SK-N-SH treated with all-trans-retinoic acid at 6 μM for 48 hours (cell line): ENCODE data around the gene LRRC4C.

Experiments
- ATAC-seq: fragments of 200-7000 bp; cut with Tn5 transposase; 3 replicates; pipeline ENCODE4 v1.9.1; 2020; ENCODE audit warnings: mild to moderate bottlenecking, moderate library complexity
- ARNTL ChIP-seq: fragments of 450-650 bp; formaldehyde crosslinking; IDR thresholded peaks from 2 replicates; pipeline ENCODE4 v1.5.0; 2020; ENCODE audit warnings: low read depth, mild to moderate bottlenecking, moderate library complexity, borderline replicate concordance
- BACH2 ChIP-seq: fragments of 250-450 bp; sonication (Bioruptor Pico); IDR thresholded peaks from 2 replicates; pipeline ENCODE4 v1.9.0; 2021; ENCODE audit warnings: mild to moderate bottlenecking, borderline replicate concordance
- CSDC2 ChIP-seq: fragments of 250-450 bp; sonication (Bioruptor Pico); IDR thresholded peaks from 2 replicates; pipeline ENCODE4 v1.5.0; 2020; ENCODE audit warnings: mild to moderate bottlenecking, moderate library complexity
- ESRRG ChIP-seq: fragments of 250-450 bp; sonication (Bioruptor Pico); IDR thresholded peaks from 2 replicates; pipeline ENCODE4 v1.6.1; 2021; ENCODE audit warnings: mild to moderate bottlenecking
- OSR1 ChIP-seq: fragments of 250-450 bp; sonication (Bioruptor Pico); IDR thresholded peaks from 2 replicates; pipeline ENCODE4 v1.8.0; 2022; ENCODE audit warnings: moderate library complexity, mild to moderate bottlenecking, inconsistent platforms
- PATZ1 ChIP-seq: fragments of 250-450 bp; sonication (Bioruptor Pico); IDR thresholded peaks from 2 replicates; pipeline ENCODE4 v1.8.0; 2020; ENCODE audit warnings: mild to moderate bottlenecking, moderate library complexity, borderline replicate concordance
- POU6F1 ChIP-seq: fragments of 250-450 bp; sonication (Bioruptor Pico); IDR thresholded peaks from 2 replicates; pipeline ENCODE4 v1.8.0; 2021; ENCODE audit warnings: low read depth, mild to moderate bottlenecking, moderate library complexity, borderline replicate concordance
- PPARA ChIP-seq: fragments of 250-450 bp; sonication (Bioruptor Pico); IDR thresholded peaks from 2 replicates; pipeline ENCODE4 v1.5.0; 2020; ENCODE audit warnings: mild to moderate bottlenecking, borderline replicate concordance
- RARB ChIP-seq: fragments of 250-450 bp; sonication (Bioruptor Pico); IDR thresholded peaks from 2 replicates; pipeline ENCODE4 v1.8.0; 2021; ENCODE audit warnings: mild to moderate bottlenecking, moderate library complexity
- SNAI2 ChIP-seq: fragments of 250-450 bp; sonication (Bioruptor Pico); IDR thresholded peaks from 2 replicates; pipeline ENCODE4 v1.5.0; 2020; ENCODE audit warnings: mild to moderate bottlenecking, moderate library complexity
- TCF4 ChIP-seq: fragments of 250-450 bp; sonication (Bioruptor Pico); IDR thresholded peaks from 2 replicates; pipeline ENCODE4 v1.8.0; 2021; ENCODE audit warnings: mild to moderate bottlenecking, moderate library complexity, borderline replicate concordance
- TOX ChIP-seq: fragments of 250-450 bp; sonication (Bioruptor Pico); IDR thresholded peaks from 2 replicates; pipeline ENCODE4 v1.8.0; 2021; ENCODE audit warnings: mild to moderate bottlenecking, moderate library complexity, borderline replicate concordance
- ZC3H10 ChIP-seq: fragments of 250-450 bp; sonication (Bioruptor Pico); IDR thresholded peaks from 2 replicates; pipeline ENCODE4 v1.5.1; 2021; ENCODE audit warnings: mild to moderate bottlenecking, moderate library complexity
- ZFP3 ChIP-seq: fragments of 250-450 bp; sonication (Bioruptor Pico); IDR thresholded peaks from 2 replicates; pipeline ENCODE4 v1.5.0; 2020; ENCODE audit warnings: mild to moderate bottlenecking, moderate library complexity
- ZFP30 ChIP-seq: fragments of 450-650 bp; formaldehyde crosslinking; IDR thresholded peaks from 2 replicates; pipeline ENCODE4 v1.5.0; 2022; ENCODE audit warnings: mild to moderate bottlenecking, moderate library complexity
- ZNF565 ChIP-seq: fragments of 450-650 bp; formaldehyde crosslinking; conservative IDR thresholded peaks from 2 replicates; pipeline ENCODE4 v1.5.0; 2020; ENCODE audit warnings: low read depth, mild to moderate bottlenecking, moderate library complexity
- ZNF70 ChIP-seq: fragments of 450-650 bp; formaldehyde crosslinking; IDR thresholded peaks from 2 replicates; pipeline ENCODE4 v1.5.0; 2020; ENCODE audit warnings: mild to moderate bottlenecking, moderate library complexity
- ZNF8 ChIP-seq: fragments of 450-650 bp; formaldehyde crosslinking; IDR thresholded peaks from 2 replicates; pipeline ENCODE4 v1.5.0; 2020; ENCODE audit warnings: mild to moderate bottlenecking, moderate library complexity
- TF ChIP-seq, protein P1 (sequence below): fragments of 250-450 bp; sonication (Bioruptor Pico); IDR thresholded peaks from 2 replicates; pipeline ENCODE4 v1.5.1; 2020; ENCODE audit warnings: low read depth, mild to moderate bottlenecking, moderate library complexity
- TF ChIP-seq, protein P2 (sequence below): fragments of 250-450 bp; sonication (Bioruptor Pico); IDR thresholded peaks from 2 replicates; pipeline ENCODE4 v1.5.1; 2021; ENCODE audit warnings: mild to moderate bottlenecking, moderate library complexity
- TF ChIP-seq, protein P3 (sequence below): fragments of 250-450 bp; sonication (Bioruptor Pico); IDR thresholded peaks from 2 replicates; pipeline ENCODE4 v1.5.0; 2020; ENCODE audit warnings: mild to moderate bottlenecking, moderate library complexity

LRRC4C gene

DNA sequence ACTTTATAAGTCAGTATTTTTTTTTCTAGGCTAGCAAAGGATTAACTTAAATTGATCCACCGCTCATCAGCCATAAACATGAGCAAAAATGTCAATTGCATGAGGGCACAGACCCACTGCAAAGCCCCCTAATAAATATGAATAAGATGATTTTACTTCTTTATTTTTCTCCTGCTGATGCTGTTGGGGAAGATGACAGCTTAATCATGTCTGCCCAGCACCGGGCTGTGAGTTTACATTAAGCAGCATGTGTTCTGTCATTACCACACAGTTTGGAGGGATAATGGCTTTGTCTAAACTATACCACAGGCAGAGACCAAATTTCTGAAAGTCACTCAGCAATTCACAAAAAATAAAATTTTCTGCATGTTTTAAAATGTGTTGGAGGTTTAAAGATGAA lies 346.3 kb downstream of the LRRC4C start:
- TF ChIP-seq BACH2 = no peak
- no peak for TF ChIP-seq OSR1
- no peak for TF ChIP-seq TOX (CRISPR knock-in tag)
- TF ChIP-seq CSDC2 (CRISPR knock-in tag) = no peak
- TF ChIP-seq PPARA (CRISPR knock-in tag) = no peak
- TF ChIP-seq, protein P1, sequence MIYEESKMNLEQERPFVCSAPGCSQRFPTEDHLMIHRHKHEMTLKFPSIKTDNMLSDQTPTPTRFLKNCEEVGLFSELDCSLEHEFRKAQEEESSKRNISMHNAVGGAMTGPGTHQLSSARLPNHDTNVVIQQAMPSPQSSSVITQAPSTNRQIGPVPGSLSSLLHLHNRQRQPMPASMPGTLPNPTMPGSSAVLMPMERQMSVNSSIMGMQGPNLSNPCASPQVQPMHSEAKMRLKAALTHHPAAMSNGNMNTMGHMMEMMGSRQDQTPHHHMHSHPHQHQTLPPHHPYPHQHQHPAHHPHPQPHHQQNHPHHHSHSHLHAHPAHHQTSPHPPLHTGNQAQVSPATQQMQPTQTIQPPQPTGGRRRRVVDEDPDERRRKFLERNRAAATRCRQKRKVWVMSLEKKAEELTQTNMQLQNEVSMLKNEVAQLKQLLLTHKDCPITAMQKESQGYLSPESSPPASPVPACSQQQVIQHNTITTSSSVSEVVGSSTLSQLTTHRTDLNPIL = no peak
- TF ChIP-seq ESRRG = no peak
- TF ChIP-seq ZC3H10 (CRISPR knock-in tag) = no peak
- no peak for TF ChIP-seq TCF4 (CRISPR knock-in tag)
- no peak for TF ChIP-seq ARNTL (CRISPR knock-in tag)
- no peak for ATAC-seq

- TF ChIP-seq ARNTL (CRISPR knock-in tag) = no peak
- TF ChIP-seq TOX (CRISPR knock-in tag) = no peak
- no peak for TF ChIP-seq PPARA (CRISPR knock-in tag)
- TF ChIP-seq, protein P2, sequence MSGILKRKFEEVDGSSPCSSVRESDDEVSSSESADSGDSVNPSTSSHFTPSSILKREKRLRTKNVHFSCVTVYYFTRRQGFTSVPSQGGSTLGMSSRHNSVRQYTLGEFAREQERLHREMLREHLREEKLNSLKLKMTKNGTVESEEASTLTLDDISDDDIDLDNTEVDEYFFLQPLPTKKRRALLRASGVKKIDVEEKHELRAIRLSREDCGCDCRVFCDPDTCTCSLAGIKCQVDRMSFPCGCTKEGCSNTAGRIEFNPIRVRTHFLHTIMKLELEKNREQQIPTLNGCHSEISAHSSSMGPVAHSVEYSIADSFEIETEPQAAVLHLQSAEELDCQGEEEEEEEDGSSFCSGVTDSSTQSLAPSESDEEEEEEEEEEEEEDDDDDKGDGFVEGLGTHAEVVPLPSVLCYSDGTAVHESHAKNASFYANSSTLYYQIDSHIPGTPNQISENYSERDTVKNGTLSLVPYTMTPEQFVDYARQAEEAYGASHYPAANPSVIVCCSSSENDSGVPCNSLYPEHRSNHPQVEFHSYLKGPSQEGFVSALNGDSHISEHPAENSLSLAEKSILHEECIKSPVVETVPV (CRISPR knock-in tag) = no peak
- TF ChIP-seq PATZ1 = no peak
- no peak for TF ChIP-seq ZNF70 (CRISPR knock-in tag)
- no peak for TF ChIP-seq ZNF565 (CRISPR knock-in tag)
- no peak for TF ChIP-seq ZFP30 (CRISPR knock-in tag)
- no peak for TF ChIP-seq CSDC2 (CRISPR knock-in tag)
- TF ChIP-seq OSR1 = no peak
- TF ChIP-seq, protein P1 = no peak
- TF ChIP-seq ESRRG = no peak
- no peak for TF ChIP-seq POU6F1
- TF ChIP-seq RARB (CRISPR knock-in tag) = no peak
- TF ChIP-seq ZFP3 (CRISPR knock-in tag) = no peak
- TF ChIP-seq, protein P3, sequence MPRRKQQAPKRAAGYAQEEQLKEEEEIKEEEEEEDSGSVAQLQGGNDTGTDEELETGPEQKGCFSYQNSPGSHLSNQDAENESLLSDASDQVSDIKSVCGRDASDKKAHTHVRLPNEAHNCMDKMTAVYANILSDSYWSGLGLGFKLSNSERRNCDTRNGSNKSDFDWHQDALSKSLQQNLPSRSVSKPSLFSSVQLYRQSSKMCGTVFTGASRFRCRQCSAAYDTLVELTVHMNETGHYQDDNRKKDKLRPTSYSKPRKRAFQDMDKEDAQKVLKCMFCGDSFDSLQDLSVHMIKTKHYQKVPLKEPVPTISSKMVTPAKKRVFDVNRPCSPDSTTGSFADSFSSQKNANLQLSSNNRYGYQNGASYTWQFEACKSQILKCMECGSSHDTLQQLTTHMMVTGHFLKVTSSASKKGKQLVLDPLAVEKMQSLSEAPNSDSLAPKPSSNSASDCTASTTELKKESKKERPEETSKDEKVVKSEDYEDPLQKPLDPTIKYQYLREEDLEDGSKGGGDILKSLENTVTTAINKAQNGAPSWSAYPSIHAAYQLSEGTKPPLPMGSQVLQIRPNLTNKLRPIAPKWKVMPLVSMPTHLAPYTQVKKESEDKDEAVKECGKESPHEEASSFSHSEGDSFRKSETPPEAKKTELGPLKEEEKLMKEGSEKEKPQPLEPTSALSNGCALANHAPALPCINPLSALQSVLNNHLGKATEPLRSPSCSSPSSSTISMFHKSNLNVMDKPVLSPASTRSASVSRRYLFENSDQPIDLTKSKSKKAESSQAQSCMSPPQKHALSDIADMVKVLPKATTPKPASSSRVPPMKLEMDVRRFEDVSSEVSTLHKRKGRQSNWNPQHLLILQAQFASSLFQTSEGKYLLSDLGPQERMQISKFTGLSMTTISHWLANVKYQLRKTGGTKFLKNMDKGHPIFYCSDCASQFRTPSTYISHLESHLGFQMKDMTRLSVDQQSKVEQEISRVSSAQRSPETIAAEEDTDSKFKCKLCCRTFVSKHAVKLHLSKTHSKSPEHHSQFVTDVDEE (CRISPR knock-in tag) = no peak
- TF ChIP-seq ZC3H10 (CRISPR knock-in tag) = no peak
- TF ChIP-seq TCF4 (CRISPR knock-in tag) = no peak
- TF ChIP-seq SNAI2 (CRISPR knock-in tag) = no peak
- TF ChIP-seq ZNF8 (CRISPR knock-in tag) = no peak
- no peak for ATAC-seq
These were observed 348.9 kb downstream of the LRRC4C start for GRCh38 chr11:41110527-41110926.
